WTC11 (cell line): Measurements from ENCODE around the gene OSBPL5. TPM values are rescaled to one million over a fixed set of nuclear protein-coding genes. Genes with fewer than 3 reads are reported as not detected.

ENCODE experiments used
- ATAC-seq: fragments of 200-7000 bp; cut with Tn5 transposase; 2 replicates; pipeline ENCODE4 v1.10.0; 2021; ENCODE audit warnings: mild to moderate bottlenecking, moderate library complexity
- CTCF ChIA-PET: fragments of 300-600 bp; sonication (Branson Sonifier 250); formaldehyde crosslinking; loops from one replicate; lab custom pipeline; 2021; ENCODE audit warnings: antibody characterized with exemption; lab: Charles Lee
- POLR2A ChIA-PET: fragments of 350-600 bp; sonication (Branson Sonifier 250); formaldehyde crosslinking; loops from one replicate; lab custom pipeline; 2021; ENCODE audit warnings: antibody characterized with exemption; lab: Charles Lee
- DNase-seq: peaks from one replicate; pipeline ENCODE4 v3.0.0; 2021; ENCODE audit warnings: low spot score
- H3K27ac Mint-ChIP-seq: 2 replicates; pipeline ENCODE4 v1.8.0; 2021; ENCODE audit warnings: mixed read lengths
- H3K27me3 Mint-ChIP-seq: 2 replicates; pipeline ENCODE4 v1.8.0; 2021; ENCODE audit warnings: low read depth, mild to moderate bottlenecking, moderate library complexity, mixed read lengths
- H3K36me3 Mint-ChIP-seq: 2 replicates; pipeline ENCODE4 v1.8.0; 2021; ENCODE audit warnings: mixed read lengths
- H3K4me1 Mint-ChIP-seq: 2 replicates; pipeline ENCODE4 v1.8.0; 2022; ENCODE audit warnings: mixed read lengths
- H3K4me3 Mint-ChIP-seq: 2 replicates; pipeline ENCODE4 v1.8.0; 2021; ENCODE audit warnings: mild to moderate bottlenecking, moderate library complexity, mixed read lengths
- H3K9me3 Mint-ChIP-seq: 2 replicates; pipeline ENCODE4 v1.8.0; 2021; ENCODE audit warnings: mixed read lengths
- CREM ChIP-seq: sonication (generic); formaldehyde crosslinking; IDR thresholded peaks from 2 replicates; pipeline ENCODE4 v1.8.1; 2022; ENCODE audit warnings: mild to moderate bottlenecking, missing genetic modification reagents, moderate library complexity
- GRHL2 ChIP-seq: fragments of 250-450 bp; sonication (Bioruptor Pico); IDR thresholded peaks from 2 replicates; pipeline ENCODE4 v1.8.0; 2022; ENCODE audit warnings: mild to moderate bottlenecking, moderate library complexity; ENCODE audit not compliant: insufficient replicate concordance, severe bottlenecking
- MXD4 ChIP-seq: fragments of 250-450 bp; sonication (Bioruptor Pico); IDR thresholded peaks from 2 replicates; pipeline ENCODE4 v1.8.0; 2021; ENCODE audit warnings: mild to moderate bottlenecking, moderate library complexity, borderline replicate concordance
- NR2C2 ChIP-seq: sonication (generic); formaldehyde crosslinking; IDR thresholded peaks from 2 replicates; pipeline ENCODE4 v1.8.0; 2022; ENCODE audit warnings: mild to moderate bottlenecking, missing genetic modification reagents
- NR3C1 ChIP-seq: sonication (generic); formaldehyde crosslinking; conservative IDR thresholded peaks from 2 replicates; pipeline ENCODE4 v1.8.1; 2023; ENCODE audit warnings: low read depth, mild to moderate bottlenecking, missing genetic modification reagents
- OVOL2 ChIP-seq: fragments of 250-450 bp; sonication (Bioruptor Pico); IDR thresholded peaks from 2 replicates; pipeline ENCODE4 v1.9.0; 2021; ENCODE audit warnings: mild to moderate bottlenecking, borderline replicate concordance
- SMAD3 ChIP-seq: sonication (generic); formaldehyde crosslinking; IDR thresholded peaks from 2 replicates; pipeline ENCODE4 v1.8.0; 2022; ENCODE audit warnings: missing genetic modification reagents, mild to moderate bottlenecking, borderline replicate concordance
- SMAD4 ChIP-seq: sonication (generic); formaldehyde crosslinking; IDR thresholded peaks from 2 replicates; pipeline ENCODE4 v1.8.0; 2022; ENCODE audit warnings: mild to moderate bottlenecking, missing genetic modification reagents
- TEAD1 ChIP-seq: sonication (generic); formaldehyde crosslinking; IDR thresholded peaks from 2 replicates; pipeline ENCODE4 v1.8.0; 2022; ENCODE audit warnings: mild to moderate bottlenecking, missing genetic modification reagents
- ZBTB21 ChIP-seq: sonication (generic); formaldehyde crosslinking; IDR thresholded peaks from 2 replicates; pipeline ENCODE4 v1.8.1; 2023; ENCODE audit warnings: mild to moderate bottlenecking, missing genetic modification reagents, borderline replicate concordance
- ZNF121 ChIP-seq: sonication (generic); formaldehyde crosslinking; IDR thresholded peaks from 2 replicates; pipeline ENCODE4 v1.8.0; 2023; ENCODE audit warnings: missing genetic modification reagents
- ZNF232 ChIP-seq: sonication (generic); formaldehyde crosslinking; IDR thresholded peaks from 2 replicates; pipeline ENCODE4 v1.8.0; 2022; ENCODE audit warnings: mild to moderate bottlenecking, missing genetic modification reagents
- total RNA-seq: library from RNA; stranded (reverse); gene quantifications from 3 replicates; pipeline ENCODE4 v1.2.3, GENCODE V29; 2021
- TF ChIP-seq, protein P1 (sequence below): sonication (generic); formaldehyde crosslinking; IDR thresholded peaks from 2 replicates; pipeline ENCODE4 v1.8.1; 2022; ENCODE audit warnings: low read depth, missing genetic modification reagents, borderline replicate concordance
- TF ChIP-seq, protein P2 (sequence below): sonication (generic); formaldehyde crosslinking; conservative IDR thresholded peaks from 2 replicates; pipeline ENCODE4 v1.8.1; 2022; ENCODE audit warnings: mild to moderate bottlenecking, missing genetic modification reagents
- TF ChIP-seq, protein P3 (sequence below): fragments of 250-450 bp; sonication (Bioruptor Pico); IDR thresholded peaks from 2 replicates; pipeline ENCODE4 v1.9.0; 2021; ENCODE audit warnings: mild to moderate bottlenecking
- TF ChIP-seq, protein P4 (sequence below): fragments of 200-600 bp; IDR thresholded peaks from 2 replicates; pipeline ENCODE4 v1.8.0; 2022; ENCODE audit warnings: antibody characterized with exemption
- TF ChIP-seq, protein P5 (sequence below): sonication (generic); formaldehyde crosslinking; IDR thresholded peaks from 2 replicates; pipeline ENCODE4 v1.8.1; 2023; ENCODE audit warnings: mild to moderate bottlenecking, missing genetic modification reagents
- TF ChIP-seq, protein P6 (sequence below): sonication (generic); formaldehyde crosslinking; IDR thresholded peaks from 2 replicates; pipeline ENCODE4 v1.8.1; 2023; ENCODE audit warnings: mild to moderate bottlenecking, missing genetic modification reagents, moderate library complexity
- TF ChIP-seq, protein P7 (sequence below): fragments of 250-450 bp; sonication (Bioruptor Pico); IDR thresholded peaks from 2 replicates; pipeline ENCODE4 v1.9.0; 2021; ENCODE audit warnings: mild to moderate bottlenecking
- TF ChIP-seq, protein P8 (sequence below): sonication (generic); formaldehyde crosslinking; IDR thresholded peaks from 2 replicates; pipeline ENCODE4 v1.8.0; 2022; ENCODE audit warnings: mild to moderate bottlenecking, missing genetic modification reagents

OSBPL5 gene
- total RNA-seq, 1 experiment from 2014 or later: 17.7 TPM

DNA sequence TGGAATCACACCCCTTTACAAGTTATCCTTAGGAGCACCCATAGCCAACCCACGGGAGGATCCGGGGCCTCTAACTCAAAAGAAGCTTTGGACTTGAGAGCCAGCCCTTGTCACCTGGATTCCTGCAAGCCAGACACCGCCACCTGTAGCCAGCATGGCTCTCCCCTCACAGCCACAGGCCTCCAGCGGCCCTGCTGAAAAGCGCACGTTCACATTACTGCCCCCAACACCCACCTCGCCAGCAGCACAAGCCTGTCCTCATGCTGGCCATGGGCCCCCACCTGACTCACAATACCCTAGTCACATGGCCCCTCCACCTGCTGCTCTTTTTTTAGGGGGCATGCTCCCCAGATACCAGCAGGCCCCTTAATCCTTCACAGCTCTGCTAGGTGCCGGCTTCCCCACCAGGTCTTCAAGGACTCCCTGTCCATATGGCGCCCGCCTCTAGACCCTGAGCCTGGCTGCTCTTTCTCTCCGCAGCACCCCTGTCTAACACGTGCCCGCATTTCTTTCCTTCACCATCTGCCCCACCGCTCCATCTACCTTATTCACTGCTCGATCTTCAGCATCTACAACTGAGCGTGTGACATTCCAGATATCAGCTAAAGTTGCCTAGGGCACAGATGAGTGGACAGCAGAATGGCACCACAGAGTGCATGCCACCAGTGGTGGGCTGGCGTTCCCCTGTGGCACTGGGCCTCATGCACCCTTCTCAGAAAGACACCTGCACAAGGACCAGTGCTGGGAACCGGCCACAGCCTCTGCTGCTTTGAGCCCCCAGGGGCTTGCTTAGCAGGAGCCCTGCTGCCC is 114.5 kb downstream of the OSBPL5 start (continued):
- TF ChIP-seq, protein P1, sequence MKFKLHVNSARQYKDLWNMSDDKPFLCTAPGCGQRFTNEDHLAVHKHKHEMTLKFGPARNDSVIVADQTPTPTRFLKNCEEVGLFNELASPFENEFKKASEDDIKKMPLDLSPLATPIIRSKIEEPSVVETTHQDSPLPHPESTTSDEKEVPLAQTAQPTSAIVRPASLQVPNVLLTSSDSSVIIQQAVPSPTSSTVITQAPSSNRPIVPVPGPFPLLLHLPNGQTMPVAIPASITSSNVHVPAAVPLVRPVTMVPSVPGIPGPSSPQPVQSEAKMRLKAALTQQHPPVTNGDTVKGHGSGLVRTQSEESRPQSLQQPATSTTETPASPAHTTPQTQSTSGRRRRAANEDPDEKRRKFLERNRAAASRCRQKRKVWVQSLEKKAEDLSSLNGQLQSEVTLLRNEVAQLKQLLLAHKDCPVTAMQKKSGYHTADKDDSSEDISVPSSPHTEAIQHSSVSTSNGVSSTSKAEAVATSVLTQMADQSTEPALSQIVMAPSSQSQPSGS (CRISPR knock-in tag): no peak
- TF ChIP-seq SMAD3 (CRISPR knock-in tag) (no peak), ZNF232 (no peak), CREM (no peak), SMAD4 (CRISPR knock-in tag) (no peak), NR3C1 (CRISPR knock-in tag) (no peak), GRHL2 (no peak)
- TF ChIP-seq, protein P2, sequence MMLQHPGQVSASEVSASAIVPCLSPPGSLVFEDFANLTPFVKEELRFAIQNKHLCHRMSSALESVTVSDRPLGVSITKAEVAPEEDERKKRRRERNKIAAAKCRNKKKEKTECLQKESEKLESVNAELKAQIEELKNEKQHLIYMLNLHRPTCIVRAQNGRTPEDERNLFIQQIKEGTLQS (CRISPR knock-in tag): no peak
- TF ChIP-seq, protein P3, sequence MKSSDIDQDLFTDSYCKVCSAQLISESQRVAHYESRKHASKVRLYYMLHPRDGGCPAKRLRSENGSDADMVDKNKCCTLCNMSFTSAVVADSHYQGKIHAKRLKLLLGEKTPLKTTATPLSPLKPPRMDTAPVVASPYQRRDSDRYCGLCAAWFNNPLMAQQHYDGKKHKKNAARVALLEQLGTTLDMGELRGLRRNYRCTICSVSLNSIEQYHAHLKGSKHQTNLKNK (CRISPR knock-in tag): no peak
- TF ChIP-seq, protein P4, sequence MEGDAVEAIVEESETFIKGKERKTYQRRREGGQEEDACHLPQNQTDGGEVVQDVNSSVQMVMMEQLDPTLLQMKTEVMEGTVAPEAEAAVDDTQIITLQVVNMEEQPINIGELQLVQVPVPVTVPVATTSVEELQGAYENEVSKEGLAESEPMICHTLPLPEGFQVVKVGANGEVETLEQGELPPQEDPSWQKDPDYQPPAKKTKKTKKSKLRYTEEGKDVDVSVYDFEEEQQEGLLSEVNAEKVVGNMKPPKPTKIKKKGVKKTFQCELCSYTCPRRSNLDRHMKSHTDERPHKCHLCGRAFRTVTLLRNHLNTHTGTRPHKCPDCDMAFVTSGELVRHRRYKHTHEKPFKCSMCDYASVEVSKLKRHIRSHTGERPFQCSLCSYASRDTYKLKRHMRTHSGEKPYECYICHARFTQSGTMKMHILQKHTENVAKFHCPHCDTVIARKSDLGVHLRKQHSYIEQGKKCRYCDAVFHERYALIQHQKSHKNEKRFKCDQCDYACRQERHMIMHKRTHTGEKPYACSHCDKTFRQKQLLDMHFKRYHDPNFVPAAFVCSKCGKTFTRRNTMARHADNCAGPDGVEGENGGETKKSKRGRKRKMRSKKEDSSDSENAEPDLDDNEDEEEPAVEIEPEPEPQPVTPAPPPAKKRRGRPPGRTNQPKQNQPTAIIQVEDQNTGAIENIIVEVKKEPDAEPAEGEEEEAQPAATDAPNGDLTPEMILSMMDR: no peak

DNA sequence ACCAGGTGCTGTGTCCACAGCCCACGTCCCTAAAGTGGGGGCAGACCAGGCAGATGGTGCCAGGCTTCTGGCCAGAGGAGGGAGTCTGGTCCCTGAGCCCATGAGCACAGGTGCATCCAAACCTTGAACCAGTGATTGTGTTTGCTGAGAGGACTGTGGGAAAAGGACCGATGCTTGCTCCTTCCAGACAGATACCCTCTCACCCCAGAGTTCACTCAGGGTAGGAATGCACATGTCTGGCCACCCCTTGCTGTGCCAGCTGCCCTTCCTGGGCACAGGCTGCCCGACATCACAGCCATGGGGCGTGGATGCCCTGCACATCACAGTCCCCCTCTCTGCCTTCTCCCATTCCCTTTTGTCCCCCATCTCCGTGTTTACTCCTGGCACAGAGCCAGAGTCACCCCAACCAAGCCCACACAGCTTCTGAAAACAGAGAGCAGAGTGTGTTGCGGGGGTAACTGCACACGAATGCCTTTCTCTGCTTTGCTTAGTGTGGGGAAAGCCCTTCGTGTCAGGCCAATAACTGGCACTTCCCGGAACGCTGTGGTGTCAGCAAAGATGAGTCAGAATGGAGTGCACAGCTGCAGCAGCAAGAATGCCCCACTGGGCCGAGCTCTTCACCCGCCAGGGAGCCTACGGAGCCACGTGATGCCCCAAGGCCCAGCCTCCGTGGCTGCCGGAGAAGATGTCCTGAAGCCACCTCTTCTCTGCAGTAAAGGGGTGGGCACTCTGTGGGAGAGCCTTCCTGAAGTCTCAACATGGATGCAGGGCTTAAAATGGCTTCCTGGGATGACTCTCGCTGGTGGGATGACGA is 115.5 kb downstream of the OSBPL5 start:
- Mint-ChIP-seq H3K36me3 (peaks cover 14% of the 10 kb centered on the region; the same call in 1 of the 2 replicates), H3K27ac (peak overlapping the region; percentile 78), H3K27me3 (no peaks in the 10 kb centered on the region; the same call in 1 of the 2 replicates), H3K4me1 (peaks cover 26% of the 10 kb centered on the region), H3K9me3 (no peaks in the 10 kb centered on the region), H3K4me3 (no peak overlapping the region)
- ATAC-seq: no peak
- POLR2A ChIA-PET: interaction anchor here (1.0 kb wide), 1 partner anchor 8 kb away, joined by 3 read pairs; no protein-coding TSS in a partner anchor
- CTCF ChIA-PET: interaction anchor here (1.2 to 5.7 kb wide), 5 partner anchors 9 to 88 kb away, joined by 3 to 49 read pairs (median 3); no protein-coding TSS in a partner anchor
- no peak for DNase-seq
- TF ChIP-seq, protein P5, sequence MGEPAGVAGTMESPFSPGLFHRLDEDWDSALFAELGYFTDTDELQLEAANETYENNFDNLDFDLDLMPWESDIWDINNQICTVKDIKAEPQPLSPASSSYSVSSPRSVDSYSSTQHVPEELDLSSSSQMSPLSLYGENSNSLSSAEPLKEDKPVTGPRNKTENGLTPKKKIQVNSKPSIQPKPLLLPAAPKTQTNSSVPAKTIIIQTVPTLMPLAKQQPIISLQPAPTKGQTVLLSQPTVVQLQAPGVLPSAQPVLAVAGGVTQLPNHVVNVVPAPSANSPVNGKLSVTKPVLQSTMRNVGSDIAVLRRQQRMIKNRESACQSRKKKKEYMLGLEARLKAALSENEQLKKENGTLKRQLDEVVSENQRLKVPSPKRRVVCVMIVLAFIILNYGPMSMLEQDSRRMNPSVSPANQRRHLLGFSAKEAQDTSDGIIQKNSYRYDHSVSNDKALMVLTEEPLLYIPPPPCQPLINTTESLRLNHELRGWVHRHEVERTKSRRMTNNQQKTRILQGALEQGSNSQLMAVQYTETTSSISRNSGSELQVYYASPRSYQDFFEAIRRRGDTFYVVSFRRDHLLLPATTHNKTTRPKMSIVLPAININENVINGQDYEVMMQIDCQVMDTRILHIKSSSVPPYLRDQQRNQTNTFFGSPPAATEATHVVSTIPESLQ (CRISPR knock-in tag): no peak
- TF ChIP-seq, protein P6, sequence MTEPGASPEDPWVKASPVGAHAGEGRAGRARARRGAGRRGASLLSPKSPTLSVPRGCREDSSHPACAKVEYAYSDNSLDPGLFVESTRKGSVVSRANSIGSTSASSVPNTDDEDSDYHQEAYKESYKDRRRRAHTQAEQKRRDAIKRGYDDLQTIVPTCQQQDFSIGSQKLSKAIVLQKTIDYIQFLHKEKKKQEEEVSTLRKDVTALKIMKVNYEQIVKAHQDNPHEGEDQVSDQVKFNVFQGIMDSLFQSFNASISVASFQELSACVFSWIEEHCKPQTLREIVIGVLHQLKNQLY (CRISPR knock-in tag): no peak
- TF ChIP-seq ZNF121 (CRISPR knock-in tag): no peak
- no peak for TF ChIP-seq ZBTB21 (CRISPR knock-in tag)
- no peak for TF ChIP-seq NR2C2
- TF ChIP-seq NR3C1 (CRISPR knock-in tag): no peak
- TF ChIP-seq TEAD1 (CRISPR knock-in tag): no peak
- TF ChIP-seq, protein P7, sequence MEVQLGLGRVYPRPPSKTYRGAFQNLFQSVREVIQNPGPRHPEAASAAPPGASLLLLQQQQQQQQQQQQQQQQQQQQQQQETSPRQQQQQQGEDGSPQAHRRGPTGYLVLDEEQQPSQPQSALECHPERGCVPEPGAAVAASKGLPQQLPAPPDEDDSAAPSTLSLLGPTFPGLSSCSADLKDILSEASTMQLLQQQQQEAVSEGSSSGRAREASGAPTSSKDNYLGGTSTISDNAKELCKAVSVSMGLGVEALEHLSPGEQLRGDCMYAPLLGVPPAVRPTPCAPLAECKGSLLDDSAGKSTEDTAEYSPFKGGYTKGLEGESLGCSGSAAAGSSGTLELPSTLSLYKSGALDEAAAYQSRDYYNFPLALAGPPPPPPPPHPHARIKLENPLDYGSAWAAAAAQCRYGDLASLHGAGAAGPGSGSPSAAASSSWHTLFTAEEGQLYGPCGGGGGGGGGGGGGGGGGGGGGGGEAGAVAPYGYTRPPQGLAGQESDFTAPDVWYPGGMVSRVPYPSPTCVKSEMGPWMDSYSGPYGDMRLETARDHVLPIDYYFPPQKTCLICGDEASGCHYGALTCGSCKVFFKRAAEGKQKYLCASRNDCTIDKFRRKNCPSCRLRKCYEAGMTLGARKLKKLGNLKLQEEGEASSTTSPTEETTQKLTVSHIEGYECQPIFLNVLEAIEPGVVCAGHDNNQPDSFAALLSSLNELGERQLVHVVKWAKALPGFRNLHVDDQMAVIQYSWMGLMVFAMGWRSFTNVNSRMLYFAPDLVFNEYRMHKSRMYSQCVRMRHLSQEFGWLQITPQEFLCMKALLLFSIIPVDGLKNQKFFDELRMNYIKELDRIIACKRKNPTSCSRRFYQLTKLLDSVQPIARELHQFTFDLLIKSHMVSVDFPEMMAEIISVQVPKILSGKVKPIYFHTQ (CRISPR knock-in tag): no peak
- no peak for TF ChIP-seq MXD4
- TF ChIP-seq, protein P2 (CRISPR knock-in tag): no peak
- TF ChIP-seq, protein P1 (CRISPR knock-in tag): no peak
- TF ChIP-seq, protein P8, sequence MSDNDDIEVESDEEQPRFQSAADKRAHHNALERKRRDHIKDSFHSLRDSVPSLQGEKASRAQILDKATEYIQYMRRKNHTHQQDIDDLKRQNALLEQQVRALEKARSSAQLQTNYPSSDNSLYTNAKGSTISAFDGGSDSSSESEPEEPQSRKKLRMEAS (CRISPR knock-in tag): no peak
- no peak for TF ChIP-seq OVOL2 (CRISPR knock-in tag)
- TF ChIP-seq ZNF232: no peak
